Gastroesophageal sphincter (tissue), 4 donors: ENCODE data around the gene ESCO1. TPM values are rescaled to one million over a fixed set of nuclear protein-coding genes. Genes with fewer than 3 reads are reported as not detected.

Experiments
- ATAC-seq: fragments of 150-250 bp; one replicate; pipeline ENCODE4 v1.9.1; 2016; ENCODE audit warnings: mild to moderate bottlenecking, moderate library complexity
- H3K27ac ChIP-seq, 4 donors: fragments of 200-600 bp; sonication (generic) in 3 of 4; 1 replicate in 3 of 4; 2 replicates in 1 of 4; pipeline ENCODE4 v1.5.1; 2016 to 2019
- H3K27me3 ChIP-seq: fragments of 200-600 bp; sonication (generic); one replicate; pipeline ENCODE4 v1.5.1; 2019
- H3K36me3 ChIP-seq, 2 donors: fragments of 200-600 bp; sonication (generic); one replicate each; pipeline ENCODE4 v1.5.1; 2019; ENCODE audit warnings: control low read depth in 1 of 2
- H3K4me1 ChIP-seq, 3 donors: fragments of 200-600 bp; sonication (generic); 1 replicate in 2 of 3; 2 replicates in 1 of 3; pipeline ENCODE4 v1.5.1; 2016 to 2019; ENCODE audit warnings: control low read depth in 2 of 3
- H3K4me3 ChIP-seq, 2 donors: fragments of 200-600 bp; sonication (generic); one replicate each; pipeline ENCODE4 v1.5.1; 2019; ENCODE audit warnings: mild to moderate bottlenecking in 1 of 2, moderate library complexity in 1 of 2
- H3K9me3 ChIP-seq, 3 donors: fragments of 200-600 bp; sonication (generic); one replicate each; pipeline ENCODE4 v1.5.1; 2017 to 2019; ENCODE audit warnings: control low read depth in 2 of 3
- CTCF ChIP-seq, 4 experiments: fragments of 200-600 bp in 2 of 4; fragments of 450-650 bp in 2 of 4; sonication (generic) in 1 of 4; IDR thresholded peaks; one replicate each; pipeline ENCODE4 v1.5.1; 2017 to 2019; ENCODE audit warnings: antibody characterized with exemption in 4 of 4, mild to moderate bottlenecking in 2 of 4, moderate library complexity in 2 of 4
- EP300 ChIP-seq: sonication (generic); formaldehyde crosslinking; IDR thresholded peaks from one replicate; pipeline ENCODE4 v1.6.1; 2017; ENCODE audit warnings: antibody characterized with exemption, mild to moderate bottlenecking
- POLR2A ChIP-seq, 2 donors: fragments of 450-650 bp; IDR thresholded peaks; one replicate each; pipeline ENCODE4 v1.6.1; 2017; ENCODE audit warnings: antibody characterized with exemption in 2 of 2, mild to moderate bottlenecking in 2 of 2, moderate library complexity in 1 of 2
- POLR2AphosphoS5 ChIP-seq: sonication (generic); formaldehyde crosslinking; IDR thresholded peaks from one replicate; pipeline ENCODE4 v1.6.1; 2017; ENCODE audit warnings: antibody characterized with exemption
- WGBS, 2 donors: methylation state at CpG; one replicate each; pipeline ENCODE4 v1.1.5; 2018; ENCODE audit warnings: low coverage in 1 of 2; 5-methylcytosine and 5-hydroxymethylcytosine counted together
- total RNA-seq, 4 donors: library from RNA; depleted of rRNA; stranded (reverse); fragments of >200 nt; gene quantifications; one replicate each; pipeline ENCODE4 v1.1.0, GENCODE V29; 2016

Gene ESCO1
- total RNA-seq, 4 donors from 2014 or later = 13.2 to 23.4 (median 19.1) TPM

GRCh38 chr18:21571772-21572171 is 28.7 kb downstream of the ESCO1 start:
- Histone ChIP-seq H3K27me3 (no peaks in the 10 kb centered on the region), H3K4me1 (peaks cover 0 to 28% (median 0%) of the 10 kb centered on the region in 3 donors), H3K4me3 (no peak overlapping the region), H3K9me3 (no peaks in the 10 kb centered on the region), H3K36me3 (peaks cover 0 to 86% of the 10 kb centered on the region in 2 donors), H3K27ac (peak overlapping the region in 1 of 4 donors; percentile 24)
- no peak for ATAC-seq
- no peak for TF ChIP-seq CTCF (IDR thresholded peaks at IDR 0.05)

- H3K36me3 ChIP-seq = peaks cover 0 to 86% of the 10 kb centered on the region in 2 donors
- no peaks in the 10 kb centered on the region for H3K27me3 ChIP-seq
- peaks cover 0 to 6% (median 0%) of the 10 kb centered on the region in 3 donors for H3K4me1 ChIP-seq
- H3K4me3 ChIP-seq = no peak overlapping the region
- ATAC-seq = no peak
- TF ChIP-seq CTCF (IDR thresholded peaks at IDR 0.05) (no peak), POLR2A (IDR thresholded peaks at IDR 0.05) (no peak)
- no peaks in the 10 kb centered on the region for H3K9me3 ChIP-seq
- H3K27ac ChIP-seq = no peak overlapping the region
Measured at GRCh38 chr18:21559195-21559594, 41.3 kb downstream of the ESCO1 start.

GRCh38 chr18:21557607-21558253 is 42.8 kb downstream of the ESCO1 start:
- WGBS, 2 donors = 56 to 75% methylated on average over 6 of the region's 6 CpGs
- no peak for ATAC-seq
- H3K36me3 ChIP-seq = peaks cover 0 to 80% of the 10 kb centered on the region in 2 donors

GRCh38 chr18:21550510-21550970 is 50.0 kb downstream of the ESCO1 start:
- Histone ChIP-seq H3K27me3 (no peaks in the 10 kb centered on the region), H3K9me3 (no peaks in the 10 kb centered on the region), H3K4me1 (no peaks in the 10 kb centered on the region), H3K36me3 (peaks cover 0 to 67% of the 10 kb centered on the region in 2 donors), H3K4me3 (no peak overlapping the region), H3K27ac (no peak overlapping the region)
- WGBS, 2 donors = 90 to 93% methylated on average over 4 to 5 of the region's 11 CpGs
- ATAC-seq = no peak
- TF ChIP-seq CTCF (IDR thresholded peaks at IDR 0.05) (no peak), POLR2AphosphoS5 (no peak), POLR2A (IDR thresholded peaks at IDR 0.05) (no peak), EP300 (no peak)

More at GRCh38 chr18:21557607-21558253, 42.8 kb downstream of the ESCO1 start:
- TF ChIP-seq EP300 = no peak
- TF ChIP-seq POLR2AphosphoS5 = no peak
- no peaks in the 10 kb centered on the region for H3K9me3 ChIP-seq
- peaks cover 0 to 6% (median 0%) of the 10 kb centered on the region in 3 donors for H3K4me1 ChIP-seq
- H3K27ac ChIP-seq = no peak overlapping the region
- H3K4me3 ChIP-seq = no peak overlapping the region
- H3K27me3 ChIP-seq = no peaks in the 10 kb centered on the region

GRCh38 chr18:21548647-21549046 is 51.9 kb downstream of the ESCO1 start:
- TF ChIP-seq POLR2AphosphoS5 = no peak
- no peak for TF ChIP-seq POLR2A (IDR thresholded peaks at IDR 0.05)
- no peak for TF ChIP-seq EP300
- TF ChIP-seq CTCF (IDR thresholded peaks at IDR 0.05) = no peak
- H3K36me3 ChIP-seq = peaks cover 0 to 67% of the 10 kb centered on the region in 2 donors
- 95 to 100% methylated on average over 2 of the region's 2 CpGs for WGBS, 2 donors
- no peak overlapping the region for H3K4me3 ChIP-seq
- no peak overlapping the region for H3K27ac ChIP-seq
- no peak for ATAC-seq
- H3K27me3 ChIP-seq = no peaks in the 10 kb centered on the region
- H3K9me3 ChIP-seq = no peaks in the 10 kb centered on the region
- H3K4me1 ChIP-seq = no peaks in the 10 kb centered on the region
